Keratinocyte (primary cell): Measurements from ENCODE around the gene MYOD1. TPM values are rescaled to one million over a fixed set of nuclear protein-coding genes. Genes with fewer than 3 reads are reported as not detected.
A peak's percentile ranks its signal among the peaks of the same experiment; 100 is the strongest.

Experiments
- DNase-seq: peaks from one replicate; pipeline ENCODE4 v3.0.0-alpha.2; 2011; ENCODE audit warnings: low read depth, missing footprints, low spot score
- FAIRE-seq: peaks from 2 replicates; lab custom pipeline; 2011; peaks lifted over from hg19 to GRCh38; lab: Jason Lieb, UNC
- H2AFZ ChIP-seq: 2 replicates; pipeline ENCODE4 v1.6.0; 2012; ENCODE audit warnings: low read length, control low read depth, inconsistent platforms; ENCODE audit not compliant: control insufficient read depth
- H3K27ac ChIP-seq: 2 replicates; pipeline ENCODE4 v1.5.1; 2011; ENCODE audit warnings: low read length; ENCODE audit not compliant: control insufficient read depth, insufficient read depth
- H3K27me3 ChIP-seq: 3 replicates; pipeline ENCODE4 v1.6.0; 2011; ENCODE audit warnings: low read length; ENCODE audit not compliant: control insufficient read depth, insufficient read depth; ENCODE audit errors: extremely low read depth
- H3K36me3 ChIP-seq, 2 experiments: 2 replicates in 1 of 2; 3 replicates in 1 of 2; pipeline ENCODE4 v1.5.1; 2011; ENCODE audit warnings: low read length in 2 of 2, mild to moderate bottlenecking in 1 of 2; ENCODE audit not compliant: control insufficient read depth in 2 of 2, insufficient read depth in 2 of 2; ENCODE audit errors: extremely low read depth in 1 of 2
- H3K4me1 ChIP-seq: 3 replicates; pipeline ENCODE4 v1.5.1; 2011; ENCODE audit warnings: low read length; ENCODE audit not compliant: control insufficient read depth, insufficient read depth; ENCODE audit errors: extremely low read depth
- H3K4me2 ChIP-seq: 3 replicates; pipeline ENCODE4 v1.6.0; 2011; ENCODE audit warnings: low read depth, low read length; ENCODE audit not compliant: control insufficient read depth, insufficient read depth; ENCODE audit errors: extremely low read depth
- H3K4me3 ChIP-seq, 3 experiments: fragments of 200-600 bp in 1 of 3; sonication (generic) in 1 of 3; 2 replicates in 2 of 3; 3 replicates in 1 of 3; pipeline ENCODE4 v1.5.1; 2011 to 2016; ENCODE audit warnings: low read length in 3 of 3, mild to moderate bottlenecking in 3 of 3, control low read depth in 2 of 3, inconsistent platforms in 1 of 3, low read depth in 1 of 3, mixed read lengths in 1 of 3, mixed run types in 1 of 3, moderate library complexity in 1 of 3; ENCODE audit not compliant: control insufficient read depth in 2 of 3, insufficient read depth in 2 of 3; ENCODE audit errors: extremely low read depth in 1 of 3
- H3K79me2 ChIP-seq: 2 replicates; pipeline ENCODE4 v1.6.0; 2012; ENCODE audit warnings: low read length; ENCODE audit not compliant: control insufficient read depth, insufficient read depth
- H3K9ac ChIP-seq: 3 replicates; pipeline ENCODE4 v1.6.0; 2011; ENCODE audit warnings: low read length; ENCODE audit not compliant: control insufficient read depth, insufficient read depth; ENCODE audit errors: extremely low read depth
- H3K9me1 ChIP-seq: 3 replicates; pipeline ENCODE4 v1.6.0; 2011; ENCODE audit warnings: low read length; ENCODE audit not compliant: control insufficient read depth, insufficient read depth; ENCODE audit errors: extremely low read depth
- H3K9me3 ChIP-seq: 2 replicates; pipeline ENCODE4 v1.5.1; 2012; ENCODE audit warnings: low read depth, low read length; ENCODE audit not compliant: control insufficient read depth
- H4K20me1 ChIP-seq: 3 replicates; pipeline ENCODE4 v1.6.0; 2011; ENCODE audit warnings: low read length; ENCODE audit not compliant: control insufficient read depth, insufficient read depth; ENCODE audit errors: extremely low read depth
- EZH2 ChIP-seq: IDR thresholded peaks from one replicate; pipeline ENCODE4 v1.6.1; 2012; ENCODE audit warnings: inconsistent platforms, mild to moderate bottlenecking, low read length, moderate library complexity
- dilution Hi-C: fragments of 300-500 bp; cut with MboI; formaldehyde crosslinking; loops from one replicate; pipeline ENCODE4 v1.7.0; 2020; ENCODE audit warnings: low sequenced_read_pairs; ENCODE audit not compliant: extremely low pct_ligation_motif_present
- polyA plus RNA-seq, 5 experiments: library from polyadenylated mRNA; depleted of rRNA in 3 of 5; stranded (reverse) in 3 of 5; stranded (forward) in 1 of 5; unstranded in 1 of 5; fragments of >200 nt; gene quantifications; 1 replicate in 1 of 5; 2 replicates in 3 of 5; 3 replicates in 1 of 5; pipeline versions ENCODE4 v1.2.1 to v1.2.3, GENCODE V29; 2011 to 2012; ENCODE audit warnings: missing spikeins in 2 of 5, low read depth in 1 of 5, low replicate concordance in 1 of 5
- TF ChIP-seq, protein P1 (sequence below), 3 experiments: IDR thresholded peaks in 1 of 3; conservative IDR thresholded peaks in 1 of 3; optimal IDR thresholded peaks in 1 of 3; 2 replicates in 2 of 3; 3 replicates in 1 of 3; pipeline versions ENCODE3 to v1.5.1; 2011; ENCODE audit warnings: low read length in 3 of 3, mild to moderate bottlenecking in 3 of 3, moderate library complexity in 2 of 3, control low read depth in 1 of 3, inconsistent platforms in 1 of 3; ENCODE audit not compliant: insufficient read depth in 2 of 3; ENCODE audit errors: extremely low read depth in 1 of 3

The MYOD1 gene
- polyA plus RNA-seq, 1 donor (not counting 4 experiments of a cell fraction or from before 2014, with no cell fraction given): not detected

GRCh38 chr11:17721242-17721999 is 2.0 kb downstream of the MYOD1 start:
- no peaks in the 10 kb centered on the region for H3K79me2 ChIP-seq
- no peak overlapping the region for H3K27ac ChIP-seq
- peaks cover 77% of the 10 kb centered on the region for H3K27me3 ChIP-seq
- H3K4me2 ChIP-seq: no peak overlapping the region
- dilution Hi-C loops: no loop called here
- H3K4me1 ChIP-seq: peaks cover 2% of the 10 kb centered on the region
- H2AFZ ChIP-seq: no peak overlapping the region
- TF ChIP-seq EZH2: peak; percentile 83
- TF ChIP-seq, protein P1, sequence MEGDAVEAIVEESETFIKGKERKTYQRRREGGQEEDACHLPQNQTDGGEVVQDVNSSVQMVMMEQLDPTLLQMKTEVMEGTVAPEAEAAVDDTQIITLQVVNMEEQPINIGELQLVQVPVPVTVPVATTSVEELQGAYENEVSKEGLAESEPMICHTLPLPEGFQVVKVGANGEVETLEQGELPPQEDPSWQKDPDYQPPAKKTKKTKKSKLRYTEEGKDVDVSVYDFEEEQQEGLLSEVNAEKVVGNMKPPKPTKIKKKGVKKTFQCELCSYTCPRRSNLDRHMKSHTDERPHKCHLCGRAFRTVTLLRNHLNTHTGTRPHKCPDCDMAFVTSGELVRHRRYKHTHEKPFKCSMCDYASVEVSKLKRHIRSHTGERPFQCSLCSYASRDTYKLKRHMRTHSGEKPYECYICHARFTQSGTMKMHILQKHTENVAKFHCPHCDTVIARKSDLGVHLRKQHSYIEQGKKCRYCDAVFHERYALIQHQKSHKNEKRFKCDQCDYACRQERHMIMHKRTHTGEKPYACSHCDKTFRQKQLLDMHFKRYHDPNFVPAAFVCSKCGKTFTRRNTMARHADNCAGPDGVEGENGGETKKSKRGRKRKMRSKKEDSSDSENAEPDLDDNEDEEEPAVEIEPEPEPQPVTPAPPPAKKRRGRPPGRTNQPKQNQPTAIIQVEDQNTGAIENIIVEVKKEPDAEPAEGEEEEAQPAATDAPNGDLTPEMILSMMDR (optimal IDR thresholded peaks at IDR 0.05 in 1 of 3, IDR thresholded peaks at IDR 0.05 in 1 of 3, conservative IDR thresholded peaks at IDR 0.05 in 1 of 3; ENCODE audit: extremely low read depth in 1 of 3, insufficient read depth in 2 of 3, low read length in 3 of 3): no peak
- DNase-seq (no peak), FAIRE-seq (no peak)
- H3K9ac ChIP-seq: no peak overlapping the region
- no peak overlapping the region for H3K4me3 ChIP-seq
- no peaks in the 10 kb centered on the region for H3K9me3 ChIP-seq
- H4K20me1 ChIP-seq: no peaks in the 10 kb centered on the region
- no peaks in the 10 kb centered on the region for H3K9me1 ChIP-seq
- no peaks in the 10 kb centered on the region for H3K36me3 ChIP-seq

DNA sequence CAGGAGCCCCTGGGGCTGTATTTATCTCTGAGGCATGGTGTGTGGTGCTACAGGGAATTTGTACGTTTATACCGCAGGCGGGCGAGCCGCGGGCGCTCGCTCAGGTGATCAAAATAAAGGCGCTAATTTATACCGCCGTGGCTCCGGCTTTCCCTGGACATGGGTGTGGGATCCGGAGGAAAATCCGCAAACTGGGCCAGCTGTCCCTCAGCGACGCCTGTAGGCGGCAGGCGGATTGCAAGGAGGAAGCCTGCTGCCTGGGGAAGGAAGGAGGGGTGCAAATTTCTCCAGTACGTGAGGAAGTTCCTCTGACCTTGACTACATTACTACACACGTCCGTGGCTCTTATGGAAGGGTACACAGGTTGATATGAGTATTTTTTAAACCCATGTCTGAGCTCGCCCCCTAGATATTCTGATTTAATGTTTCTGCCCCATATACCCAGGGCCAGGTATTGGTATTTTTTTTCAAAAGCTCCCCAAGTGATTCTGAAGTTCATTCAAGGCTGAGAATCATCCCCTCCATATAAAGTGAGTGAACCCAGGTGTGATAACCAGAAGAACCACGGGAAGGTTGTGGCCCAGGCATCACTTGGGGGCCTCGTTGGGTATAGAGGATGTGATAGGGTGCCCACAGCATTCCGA is 2.8 kb downstream of the MYOD1 start:
- Histone ChIP-seq H3K79me2 (no peaks in the 10 kb centered on the region), H3K27ac (no peak overlapping the region), H3K9me1 (no peaks in the 10 kb centered on the region), H3K4me3 (no peak overlapping the region), H3K27me3 (peaks cover 74% of the 10 kb centered on the region), H3K9ac (no peak overlapping the region), H3K9me3 (no peaks in the 10 kb centered on the region), H3K36me3 (no peaks in the 10 kb centered on the region), H3K4me1 (peaks cover 2% of the 10 kb centered on the region), H2AFZ (no peak overlapping the region), H4K20me1 (no peaks in the 10 kb centered on the region), H3K4me2 (no peak overlapping the region)
- dilution Hi-C loops: no loop called here
- no peak for FAIRE-seq
- DNase-seq: no peak
- TF ChIP-seq EZH2: no peak
- TF ChIP-seq, protein P1 (optimal IDR thresholded peaks at IDR 0.05 in 1 of 3, IDR thresholded peaks at IDR 0.05 in 1 of 3, conservative IDR thresholded peaks at IDR 0.05 in 1 of 3; ENCODE audit: extremely low read depth in 1 of 3, insufficient read depth in 2 of 3, low read length in 3 of 3): peak; percentile 53 to 79 (median 70)
